GM23338 (cell line): ENCODE results near the gene PLD5. TPM values are rescaled to one million over a fixed set of nuclear protein-coding genes. Genes with fewer than 3 reads are reported as not detected.

ENCODE experiments used
- ATAC-seq: fragments of 200-7000 bp; cut with Tn5 transposase; 3 replicates; pipeline ENCODE4 v1.9.1; 2020
- DNase-seq: peaks from one replicate; pipeline ENCODE4 v3.0.0-alpha.2; 2015; ENCODE audit warnings: low spot score
- H2AFZ ChIP-seq: fragments of 200-600 bp; sonication (generic); 2 replicates; pipeline ENCODE4 v1.8.0; 2016; ENCODE audit warnings: antibody characterized with exemption, mild to moderate bottlenecking, moderate library complexity
- H3F3A ChIP-seq: fragments of 200-600 bp; sonication (generic); replicated peaks from 2 replicates; pipeline ENCODE4 v1.8.0; 2017; ENCODE audit warnings: antibody characterized with exemption, mixed run types, low read depth
- H3K27ac ChIP-seq: fragments of 200-600 bp; sonication (generic); 2 replicates; pipeline ENCODE4 v1.6.1; 2016; ENCODE audit warnings: low read depth
- H3K27me3 ChIP-seq: fragments of 200-600 bp; sonication (generic); 2 replicates; pipeline ENCODE4 v1.8.0; 2016; ENCODE audit warnings: mild to moderate bottlenecking, mixed run types, moderate library complexity; ENCODE audit not compliant: insufficient read depth
- H3K36me3 ChIP-seq: fragments of 200-600 bp; sonication (generic); 2 replicates; pipeline ENCODE4 v1.8.0; 2016; ENCODE audit warnings: mild to moderate bottlenecking; ENCODE audit not compliant: insufficient read depth
- H3K4me1 ChIP-seq: fragments of 200-600 bp; sonication (generic); 2 replicates; pipeline ENCODE4 v1.8.0; 2016; ENCODE audit warnings: mild to moderate bottlenecking, moderate library complexity; ENCODE audit not compliant: insufficient read depth
- H3K4me2 ChIP-seq: fragments of 200-600 bp; sonication (generic); 2 replicates; pipeline ENCODE4 v1.7.1; 2017; ENCODE audit warnings: mixed run types
- H3K4me3 ChIP-seq: fragments of 200-600 bp; sonication (generic); 2 replicates; pipeline ENCODE4 v1.6.1; 2016; ENCODE audit warnings: mixed run types
- H3K79me2 ChIP-seq: fragments of 200-600 bp; sonication (generic); replicated peaks from 2 replicates; pipeline ENCODE4 v1.8.0; 2017; ENCODE audit warnings: mild to moderate bottlenecking; ENCODE audit not compliant: insufficient read depth
- H3K9me2 ChIP-seq: fragments of 200-600 bp; sonication (generic); 2 replicates; pipeline ENCODE4 v1.8.0; 2017; ENCODE audit not compliant: insufficient read depth
- H4K20me1 ChIP-seq: fragments of 200-600 bp; sonication (generic); replicated peaks from 2 replicates; pipeline ENCODE4 v1.8.0; 2017; ENCODE audit warnings: mild to moderate bottlenecking; ENCODE audit not compliant: insufficient read depth
- H3K27ac Mint-ChIP-seq: 2 replicates; pipeline ENCODE4 v1.8.0; 2020; ENCODE audit warnings: inconsistent platforms, mild to moderate bottlenecking, moderate library complexity, mixed read lengths
- H3K27me3 Mint-ChIP-seq: 3 replicates; pipeline ENCODE4 v1.8.0; 2022; ENCODE audit warnings: low read depth, mild to moderate bottlenecking, moderate library complexity, mixed read lengths, inconsistent platforms; ENCODE audit not compliant: insufficient read depth, poor library complexity
- H3K36me3 Mint-ChIP-seq: 3 replicates; pipeline ENCODE4 v1.8.0; 2021; ENCODE audit warnings: low read depth, mild to moderate bottlenecking, inconsistent platforms, moderate library complexity, mixed read lengths
- H3K4me1 Mint-ChIP-seq: 3 replicates; pipeline ENCODE4 v1.8.0; 2020; ENCODE audit warnings: mild to moderate bottlenecking, inconsistent platforms, mixed read lengths
- H3K4me3 Mint-ChIP-seq: 3 replicates; pipeline ENCODE4 v1.8.0; 2021; ENCODE audit warnings: moderate library complexity, mild to moderate bottlenecking, inconsistent platforms, mixed read lengths
- H3K9me3 Mint-ChIP-seq: 3 replicates; pipeline ENCODE4 v1.8.0; 2020; ENCODE audit warnings: moderate library complexity, mild to moderate bottlenecking, inconsistent platforms, mixed read lengths
- CREB1 ChIP-seq: fragments of 250-450 bp; sonication (Bioruptor Pico); IDR thresholded peaks from 2 replicates; pipeline ENCODE4 v1.5.0; 2020; ENCODE audit warnings: low read depth, mild to moderate bottlenecking, moderate library complexity
- CTCF ChIP-seq, 2 experiments: fragments of 200-600 bp in 1 of 2; sonication (generic) in 1 of 2; conservative IDR thresholded peaks; 2 replicates each; pipeline versions ENCODE4 v1.5.1 to v1.6.1; 2016 to 2017; ENCODE audit warnings: antibody characterized with exemption in 2 of 2, low read depth in 2 of 2, mild to moderate bottlenecking in 2 of 2, moderate library complexity in 1 of 2
- ETS1 ChIP-seq: IDR thresholded peaks from 2 replicates; pipeline ENCODE4 v1.6.1; 2016; ENCODE audit warnings: antibody characterized with exemption
- EZH2 ChIP-seq: fragments of 200-600 bp; sonication (generic); IDR thresholded peaks from one replicate; pipeline ENCODE4 v1.8.0; 2017; ENCODE audit warnings: antibody characterized with exemption, mild to moderate bottlenecking, low read depth; ENCODE audit not compliant: unreplicated experiment
- EZH2phosphoT487 ChIP-seq: fragments of 200-600 bp; sonication (generic); IDR thresholded peaks from one replicate; pipeline ENCODE4 v1.8.1; 2018; ENCODE audit warnings: antibody characterized with exemption; ENCODE audit not compliant: unreplicated experiment
- JUNB ChIP-seq: IDR thresholded peaks from one replicate; pipeline ENCODE4 v1.6.1; 2016; ENCODE audit warnings: antibody characterized with exemption; ENCODE audit not compliant: unreplicated experiment
- NANOG ChIP-seq: IDR thresholded peaks from 2 replicates; pipeline ENCODE4 v1.6.1; 2016; ENCODE audit warnings: antibody characterized with exemption, borderline replicate concordance
- POLR2AphosphoS5 ChIP-seq: IDR thresholded peaks from 2 replicates; pipeline ENCODE4 v1.6.1; 2016; ENCODE audit warnings: antibody characterized with exemption, low read depth
- REST ChIP-seq: IDR thresholded peaks from one replicate; pipeline ENCODE4 v1.6.1; 2018; ENCODE audit warnings: antibody characterized with exemption; ENCODE audit not compliant: unreplicated experiment
- STAT1 ChIP-seq: IDR thresholded peaks from one replicate; pipeline ENCODE4 v1.6.1; 2016; ENCODE audit warnings: antibody characterized with exemption; ENCODE audit not compliant: unreplicated experiment
- ZNF114 ChIP-seq: fragments of 250-450 bp; sonication (Bioruptor Pico); IDR thresholded peaks from 2 replicates; pipeline ENCODE4 v1.5.0; 2020; ENCODE audit warnings: mild to moderate bottlenecking, moderate library complexity
- ZNF331 ChIP-seq: fragments of 250-450 bp; sonication (Bioruptor Pico); IDR thresholded peaks from 2 replicates; pipeline ENCODE4 v1.5.0; 2020; ENCODE audit warnings: low read depth, mild to moderate bottlenecking, moderate library complexity
- polyA plus RNA-seq: library from polyadenylated mRNA; unstranded; fragments of >200 nt; fragmentation: Nextera tagmentation; extraction: Ambion mirVana; gene quantifications from 2 replicates; pipeline ENCODE4 v1.2.1, GENCODE V29; 2016
- total RNA-seq: library from RNA; depleted of rRNA; stranded (reverse); fragments of >200 nt; shearing (Covaris generic); gene quantifications from 2 replicates; pipeline ENCODE4 v1.2.3, GENCODE V29; 2014

Gene PLD5
- total and polyA plus RNA-seq, 2 experiments from 2014 or later: 5.5 to 5.8 TPM

GRCh38 chr1:242241936-242242335, 282.6 kb downstream of the PLD5 start (continued):
- TF ChIP-seq CTCF (conservative IDR thresholded peaks at IDR 0.05; ENCODE audit: low read depth in 2 of 2): no peak
- TF ChIP-seq NANOG: no peak
- no peak for TF ChIP-seq JUNB
- TF ChIP-seq ETS1: no peak
- TF ChIP-seq ZNF114 (CRISPR knock-in tag): no peak
- TF ChIP-seq REST: no peak
- no peak for TF ChIP-seq EZH2phosphoT487
- no peak for TF ChIP-seq POLR2AphosphoS5
- TF ChIP-seq ZNF331: no peak
- no peak for TF ChIP-seq STAT1

- DNase-seq (no peak), ATAC-seq (no peak)
- peaks cover 18% of the 10 kb centered on the region; the same call in 2 of the 3 replicates for H3K4me1 Mint-ChIP-seq
- H3K4me3 ChIP-seq: no peak overlapping the region
- no peak overlapping the region for H3K27ac ChIP-seq
- no peaks in the 10 kb centered on the region for H4K20me1 ChIP-seq
- no peak overlapping the region for H3K4me2 ChIP-seq
- no peaks in the 10 kb centered on the region for H3K36me3 Mint-ChIP-seq
- H3K27ac Mint-ChIP-seq: no peak overlapping the region
- H3F3A ChIP-seq: no peaks in the 10 kb centered on the region
- H3K36me3 ChIP-seq: no peaks in the 10 kb centered on the region
- no peak overlapping the region for H2AFZ ChIP-seq
- no peaks in the 10 kb centered on the region for H3K9me3 Mint-ChIP-seq
- H3K27me3 ChIP-seq: no peaks in the 10 kb centered on the region
- H3K9me2 ChIP-seq: 0 out of 2 replicates have a peak, but pooled peaks cover 6% of the 10 kb centered on the region
- no peaks in the 10 kb centered on the region for H3K27me3 Mint-ChIP-seq
- H3K79me2 ChIP-seq: no peaks in the 10 kb centered on the region
- H3K4me1 ChIP-seq: peaks cover 9% of the 10 kb centered on the region
- no peak overlapping the region for H3K4me3 Mint-ChIP-seq
- TF ChIP-seq POLR2AphosphoS5 (no peak), EZH2 (no peak), ZNF331 (no peak), STAT1 (no peak), REST (no peak), ZNF114 (CRISPR knock-in tag) (no peak), EZH2phosphoT487 (no peak), CREB1 (CRISPR knock-in tag) (no peak)
Measured at GRCh38 chr1:242240691-242241090, 283.8 kb downstream of the PLD5 start.
